ENCODE data around the gene CRELD1.
A peak's percentile ranks its signal among the peaks of the same experiment; 100 is the strongest.

The CRELD1 gene

GRCh38 chr3:9976721-9977709, 43.4 kb downstream of the CRELD1 start:
- H3K4me1 ChIP-seq (ENCODE audit: control insufficient read depth, low read depth, low read length), result no peaks in the 10 kb centered on the region
- no peaks in the 10 kb centered on the region for H3K9me3 ChIP-seq (ENCODE audit: control insufficient read depth, low read depth, low read length)
- H3K27me3 ChIP-seq (ENCODE audit: control insufficient read depth, insufficient read depth, low read length), result no peaks in the 10 kb centered on the region
- H3K4me3 ChIP-seq (ENCODE audit: low read length), result no peak overlapping the region
- H3K27ac ChIP-seq (ENCODE audit: low read length), result no peak overlapping the region
- H3K36me3 ChIP-seq (ENCODE audit: control insufficient read depth, low read depth, low read length), result peaks cover 31% of the 10 kb centered on the region
- no peak overlapping the region for H3K9ac ChIP-seq (ENCODE audit: low read length)

- peaks cover 24% of the 10 kb centered on the region for H3K36me3 ChIP-seq (ENCODE audit: control insufficient read depth, low read depth, low read length)
- H3K27me3 ChIP-seq (ENCODE audit: control insufficient read depth, insufficient read depth, low read length), result no peaks in the 10 kb centered on the region
- H3K4me1 ChIP-seq (ENCODE audit: control insufficient read depth, low read depth, low read length), result no peaks in the 10 kb centered on the region
- H3K9ac ChIP-seq (ENCODE audit: low read length), result no peak overlapping the region
- no peak overlapping the region for H3K27ac ChIP-seq (ENCODE audit: low read length)
- H3K9me3 ChIP-seq (ENCODE audit: control insufficient read depth, low read depth, low read length), result no peaks in the 10 kb centered on the region
- no peak overlapping the region for H3K4me3 ChIP-seq (ENCODE audit: low read length)
Observed at GRCh38 chr3:9978710-9979305, 45.2 kb downstream of the CRELD1 start.

- no peaks in the 10 kb centered on the region for H3K4me1 ChIP-seq (ENCODE audit: control insufficient read depth, low read depth, low read length)
- H3K9ac ChIP-seq (ENCODE audit: low read length), result no peak overlapping the region
- H3K27ac ChIP-seq (ENCODE audit: low read length), result no peak overlapping the region
- no peaks in the 10 kb centered on the region for H3K9me3 ChIP-seq (ENCODE audit: control insufficient read depth, low read depth, low read length)
- H3K4me3 ChIP-seq (ENCODE audit: low read length), result no peak overlapping the region
- H3K27me3 ChIP-seq (ENCODE audit: control insufficient read depth, insufficient read depth, low read length), result no peaks in the 10 kb centered on the region
- H3K36me3 ChIP-seq (ENCODE audit: control insufficient read depth, low read depth, low read length), result peaks cover 18% of the 10 kb centered on the region
Observed at GRCh38 chr3:9980251-9980650, 46.6 kb downstream of the CRELD1 start.

GRCh38 chr3:9986230-9986725, 52.6 kb downstream of the CRELD1 start:
- Histone ChIP-seq H3K27ac (ENCODE audit: low read length) (no peak overlapping the region), H3K4me1 (ENCODE audit: control insufficient read depth, low read depth, low read length) (peaks cover 3% of the 10 kb centered on the region), H3K27me3 (ENCODE audit: control insufficient read depth, insufficient read depth, low read length) (no peaks in the 10 kb centered on the region), H3K4me3 (ENCODE audit: low read length) (peak overlapping the region; percentile 100), H3K9me3 (ENCODE audit: control insufficient read depth, low read depth, low read length) (no peaks in the 10 kb centered on the region), H3K36me3 (ENCODE audit: control insufficient read depth, low read depth, low read length) (peaks cover 2% of the 10 kb centered on the region), H3K9ac (ENCODE audit: low read length) (peak overlapping the region; percentile 96)

GRCh38 chr3:9994086-9994844, 60.6 kb downstream of the CRELD1 start:
- Histone ChIP-seq H3K36me3 (ENCODE audit: control insufficient read depth, low read depth, low read length) (peaks cover 16% of the 10 kb centered on the region), H3K4me3 (ENCODE audit: low read length) (no peak overlapping the region), H3K9me3 (ENCODE audit: control insufficient read depth, low read depth, low read length) (no peaks in the 10 kb centered on the region), H3K27me3 (ENCODE audit: control insufficient read depth, insufficient read depth, low read length) (no peaks in the 10 kb centered on the region), H3K9ac (ENCODE audit: low read length) (no peak overlapping the region), H3K4me1 (ENCODE audit: control insufficient read depth, low read depth, low read length) (no peaks in the 10 kb centered on the region), H3K27ac (ENCODE audit: low read length) (no peak overlapping the region)

All from iPS-18a (cell line).